HUES48 (cell line): ENCODE data around the gene PSMG2.

ENCODE experiments used
- H3K27ac ChIP-seq: one replicate; pipeline ENCODE4 v1.7.0; 2013; ENCODE audit warnings: low read depth, low read length, inconsistent platforms
- H3K27me3 ChIP-seq: 2 replicates; pipeline ENCODE4 v1.6.1; 2013; ENCODE audit warnings: mild to moderate bottlenecking, low read length; ENCODE audit not compliant: control insufficient read depth, insufficient read depth
- H3K36me3 ChIP-seq: 2 replicates; pipeline ENCODE4 v1.6.1; 2013; ENCODE audit warnings: low read length; ENCODE audit not compliant: control insufficient read depth, insufficient read depth
- H3K4me1 ChIP-seq: 2 replicates; pipeline ENCODE4 v1.6.1; 2013; ENCODE audit warnings: mild to moderate bottlenecking, low read length; ENCODE audit not compliant: control insufficient read depth, insufficient read depth
- H3K4me3 ChIP-seq: 2 replicates; pipeline ENCODE4 v1.5.1; 2013; ENCODE audit warnings: mild to moderate bottlenecking, low read depth, low read length
- H3K9ac ChIP-seq: 2 replicates; pipeline ENCODE4 v1.6.1; 2013; ENCODE audit warnings: mild to moderate bottlenecking, low read depth, low read length, moderate library complexity
- H3K9me3 ChIP-seq: 2 replicates; pipeline ENCODE4 v1.6.1; 2013; ENCODE audit warnings: low read length; ENCODE audit not compliant: control insufficient read depth, insufficient read depth

The PSMG2 gene

GRCh38 chr18:12767580-12768155, 64.8 kb downstream of the PSMG2 start:
- Histone ChIP-seq H3K27me3 (no peaks in the 10 kb centered on the region), H3K4me3 (no peak overlapping the region), H3K27ac (no peak overlapping the region), H3K9ac (no peak overlapping the region), H3K4me1 (no peaks in the 10 kb centered on the region; the same call in 1 of the 2 replicates), H3K9me3 (no peaks in the 10 kb centered on the region), H3K36me3 (no peaks in the 10 kb centered on the region)

GRCh38 chr18:12768625-12769024, 65.8 kb downstream of the PSMG2 start:
- Histone ChIP-seq H3K36me3 (no peaks in the 10 kb centered on the region), H3K9me3 (no peaks in the 10 kb centered on the region), H3K27ac (no peak overlapping the region), H3K4me3 (no peak overlapping the region), H3K9ac (no peak overlapping the region), H3K27me3 (no peaks in the 10 kb centered on the region), H3K4me1 (no peaks in the 10 kb centered on the region; the same call in 1 of the 2 replicates)

GRCh38 chr18:12769136-12769535, 66.3 kb downstream of the PSMG2 start:
- no peak overlapping the region for H3K9ac ChIP-seq
- H3K9me3 ChIP-seq: no peaks in the 10 kb centered on the region
- H3K27me3 ChIP-seq: no peaks in the 10 kb centered on the region
- H3K4me3 ChIP-seq: no peak overlapping the region
- no peaks in the 10 kb centered on the region for H3K36me3 ChIP-seq
- no peak overlapping the region for H3K27ac ChIP-seq
- H3K4me1 ChIP-seq: no peaks in the 10 kb centered on the region; the same call in 1 of the 2 replicates

DNA sequence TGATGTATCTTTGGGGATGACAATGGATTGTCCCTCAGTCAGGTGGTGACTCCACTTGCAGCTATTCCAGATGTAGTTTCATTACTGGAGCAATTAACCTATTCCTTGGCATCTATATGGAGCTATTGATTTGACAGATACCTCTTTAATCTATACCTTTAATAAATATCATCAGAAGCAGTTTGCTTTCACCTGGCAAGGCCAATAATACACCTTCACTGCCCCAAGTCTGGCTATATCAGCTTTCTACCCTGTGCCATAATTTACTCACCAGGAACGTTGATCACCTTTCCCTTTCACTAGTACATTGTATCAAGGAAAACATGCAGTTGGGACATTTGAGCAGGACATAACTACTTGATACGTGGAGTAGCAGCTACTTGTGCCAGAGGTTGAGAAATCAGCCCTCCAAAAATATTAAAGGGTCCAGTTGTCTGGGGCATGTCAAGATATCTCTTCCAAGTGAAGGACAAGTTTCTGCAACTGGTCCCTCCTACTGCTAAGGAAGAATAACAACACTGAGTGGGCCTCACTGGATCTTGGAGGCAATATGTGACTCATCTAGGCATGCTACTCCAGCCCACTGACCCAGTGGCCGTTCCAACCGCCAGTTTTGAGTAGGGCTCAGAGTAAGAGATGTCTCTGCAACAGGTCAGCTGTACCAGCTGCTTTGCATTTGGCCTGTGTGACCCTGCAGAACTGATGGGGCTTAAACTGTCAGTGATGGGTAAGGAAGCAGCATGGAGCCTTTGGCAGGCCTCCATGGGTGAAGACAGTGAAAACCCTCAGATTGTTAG, 67.0 kb downstream of the PSMG2 start:
- H3K27me3 ChIP-seq: no peaks in the 10 kb centered on the region
- H3K9ac ChIP-seq: no peak overlapping the region
- H3K4me1 ChIP-seq: no peaks in the 10 kb centered on the region; the same call in 1 of the 2 replicates
- no peaks in the 10 kb centered on the region for H3K36me3 ChIP-seq
- H3K4me3 ChIP-seq: no peak overlapping the region
- H3K27ac ChIP-seq: no peak overlapping the region
- H3K9me3 ChIP-seq: no peaks in the 10 kb centered on the region

DNA sequence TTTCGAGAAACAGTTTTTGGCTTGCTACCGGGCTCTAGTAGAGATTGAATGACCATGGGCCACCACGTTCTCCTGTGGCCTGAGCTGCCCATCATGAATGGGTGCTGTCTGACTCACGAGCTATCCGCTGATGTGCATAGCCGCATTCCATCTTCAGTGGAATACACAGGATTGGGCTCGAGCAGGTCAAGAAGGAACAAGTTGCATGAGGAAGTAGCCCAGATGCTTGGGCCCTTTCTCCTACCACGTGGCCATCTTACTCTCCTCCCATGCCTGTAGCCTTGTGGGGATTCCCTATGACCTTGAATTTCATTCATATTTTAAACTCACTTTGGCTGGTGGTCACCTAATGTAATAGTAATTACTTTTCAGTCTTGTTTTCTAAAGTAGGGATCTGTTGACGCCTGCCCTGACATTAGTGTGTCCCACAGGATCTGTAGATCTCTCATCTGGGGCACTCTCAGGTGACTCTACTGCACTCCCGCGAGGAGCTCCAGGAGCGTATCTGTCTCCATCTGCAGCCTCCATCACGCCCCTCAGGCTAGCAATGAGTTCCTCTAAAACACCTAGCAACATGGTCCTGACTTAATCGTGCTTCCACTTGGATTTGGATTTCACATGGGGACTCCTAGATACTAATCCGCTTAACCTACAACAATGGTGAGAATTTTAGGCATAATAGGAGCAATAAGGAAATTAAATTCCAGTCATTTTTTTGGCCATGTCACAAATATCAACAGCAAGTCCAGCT, 67.8 kb downstream of the PSMG2 start:
- H3K4me1 ChIP-seq: no peaks in the 10 kb centered on the region; the same call in 1 of the 2 replicates
- no peaks in the 10 kb centered on the region for H3K36me3 ChIP-seq

DNA sequence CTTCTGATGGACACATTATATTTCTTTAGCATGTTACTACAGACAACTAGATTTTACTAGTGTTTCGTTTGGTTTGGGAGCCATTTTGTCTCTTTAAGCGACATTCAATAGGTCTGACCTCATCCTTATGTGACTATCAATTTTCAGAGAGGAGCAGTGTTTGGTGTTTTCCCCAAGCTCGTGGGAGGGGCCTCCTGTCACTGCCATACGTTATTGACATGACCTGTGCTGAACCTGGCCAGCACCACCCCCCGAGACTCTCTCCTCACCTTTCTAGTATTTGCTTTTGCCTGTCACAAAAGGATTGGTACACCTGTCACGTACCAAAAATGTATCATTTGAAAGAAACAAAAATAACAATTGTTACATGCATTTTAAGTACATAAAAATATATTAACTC, 69.3 kb downstream of the PSMG2 start:
- Histone ChIP-seq H3K27me3 (no peaks in the 10 kb centered on the region), H3K36me3 (no peaks in the 10 kb centered on the region), H3K9me3 (no peaks in the 10 kb centered on the region), H3K4me3 (no peak overlapping the region), H3K27ac (no peak overlapping the region), H3K4me1 (no peaks in the 10 kb centered on the region; the same call in 1 of the 2 replicates), H3K9ac (no peak overlapping the region)

More for the DNA sequence above, 67.8 kb downstream of the PSMG2 start:
- Histone ChIP-seq H3K27ac (no peak overlapping the region), H3K27me3 (no peaks in the 10 kb centered on the region), H3K9me3 (no peaks in the 10 kb centered on the region), H3K9ac (no peak overlapping the region), H3K4me3 (no peak overlapping the region)

DNA sequence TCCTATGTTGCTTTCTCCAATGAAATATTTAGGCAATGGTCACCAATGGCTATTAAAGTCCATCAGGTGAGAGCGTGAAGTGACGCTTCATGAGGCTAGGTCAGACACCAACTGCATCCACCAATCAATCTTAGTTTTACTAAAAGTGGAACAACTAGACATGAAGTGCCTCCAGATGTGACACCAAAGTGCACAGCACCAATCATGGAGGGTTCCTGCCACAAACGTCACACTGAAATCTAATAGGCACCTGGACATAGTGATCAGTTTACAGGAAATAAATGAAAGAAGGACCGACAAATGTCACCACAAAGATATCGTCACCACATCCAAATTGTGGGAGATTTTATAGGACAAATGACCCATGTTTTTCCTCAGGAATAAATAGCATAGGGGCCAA, 70.5 kb downstream of the PSMG2 start:
- Histone ChIP-seq H3K4me3 (no peak overlapping the region), H3K4me1 (no peaks in the 10 kb centered on the region), H3K36me3 (no peaks in the 10 kb centered on the region), H3K27ac (no peak overlapping the region), H3K27me3 (no peaks in the 10 kb centered on the region), H3K9ac (no peak overlapping the region), H3K9me3 (no peaks in the 10 kb centered on the region)

GRCh38 chr18:12774982-12775381, 72.1 kb downstream of the PSMG2 start:
- no peaks in the 10 kb centered on the region for H3K27me3 ChIP-seq
- H3K27ac ChIP-seq: no peak overlapping the region
- no peak overlapping the region for H3K9ac ChIP-seq
- H3K4me1 ChIP-seq: no peaks in the 10 kb centered on the region
- H3K9me3 ChIP-seq: no peaks in the 10 kb centered on the region
- H3K4me3 ChIP-seq: no peak overlapping the region
- no peaks in the 10 kb centered on the region for H3K36me3 ChIP-seq
